Endothelial cell (in vitro differentiated cells): ENCODE measurements around the gene EIF2S3. TPM values are rescaled to one million over a fixed set of nuclear protein-coding genes. Genes with fewer than 3 reads are reported as not detected.

ENCODE experiments used
- DNase-seq: peaks from one replicate; pipeline ENCODE4 v3.0.0; 2021; ENCODE audit warnings: low spot score
- H3K27ac Mint-ChIP-seq: one replicate; pipeline ENCODE4 v1.8.0; 2021; ENCODE audit warnings: mixed read lengths, inconsistent platforms; ENCODE audit not compliant: unreplicated experiment
- H3K27me3 Mint-ChIP-seq: one replicate; pipeline ENCODE4 v1.8.0; 2021; ENCODE audit warnings: mild to moderate bottlenecking, moderate library complexity, mixed read lengths, inconsistent platforms; ENCODE audit not compliant: unreplicated experiment
- H3K36me3 Mint-ChIP-seq: one replicate; pipeline ENCODE4 v1.8.0; 2021; ENCODE audit warnings: mild to moderate bottlenecking, low read depth, mixed read lengths, inconsistent platforms; ENCODE audit not compliant: unreplicated experiment
- H3K4me1 Mint-ChIP-seq: one replicate; pipeline ENCODE4 v1.8.0; 2021; ENCODE audit warnings: mild to moderate bottlenecking, mixed read lengths, inconsistent platforms; ENCODE audit not compliant: unreplicated experiment
- H3K4me3 Mint-ChIP-seq: one replicate; pipeline ENCODE4 v1.8.0; 2021; ENCODE audit warnings: mild to moderate bottlenecking, mixed read lengths, inconsistent platforms; ENCODE audit not compliant: unreplicated experiment
- H3K9me3 Mint-ChIP-seq: one replicate; pipeline ENCODE4 v1.8.0; 2021; ENCODE audit warnings: mixed read lengths, inconsistent platforms; ENCODE audit not compliant: unreplicated experiment
- CTCF ChIP-seq: fragments of 200-600 bp; sonication (generic); IDR thresholded peaks from one replicate; pipeline ENCODE4 v1.5.0; 2021; ENCODE audit warnings: antibody characterized with exemption; ENCODE audit not compliant: unreplicated experiment
- total RNA-seq: library from RNA; stranded (reverse); fragmentation: NEBNext Ultra II Directional; extraction: Animal tissue kit (Norgen Biotek cat#: 25700); gene quantifications from one replicate; pipeline ENCODE4 v1.2.1, GENCODE V29; 2021; ENCODE audit not compliant: unreplicated experiment

EIF2S3 gene
- total RNA-seq, 1 donor from 2014 or later: 258 TPM

- Mint-ChIP-seq H3K36me3 (no peaks in the 10 kb centered on the region), H3K27ac (no peak overlapping the region), H3K4me1 (peaks cover 6% of the 10 kb centered on the region), H3K4me3 (no peak overlapping the region), H3K9me3 (no peaks in the 10 kb centered on the region), H3K27me3 (no peaks in the 10 kb centered on the region)
- DNase-seq: no peak
- TF ChIP-seq CTCF: no peak
Observed at GRCh38 chrX:24098932-24099331, 44.2 kb downstream of the EIF2S3 start.

- peaks cover 6% of the 10 kb centered on the region for H3K4me1 Mint-ChIP-seq
Observed at GRCh38 chrX:24099394-24099793, 44.6 kb downstream of the EIF2S3 start.

GRCh38 chrX:24100713-24101112 lies 46.0 kb downstream of the EIF2S3 start:
- Mint-ChIP-seq H3K4me3 (no peak overlapping the region), H3K4me1 (peaks cover 6% of the 10 kb centered on the region), H3K27ac (no peak overlapping the region), H3K36me3 (no peaks in the 10 kb centered on the region), H3K9me3 (no peaks in the 10 kb centered on the region), H3K27me3 (no peaks in the 10 kb centered on the region)
- DNase-seq: no peak
- TF ChIP-seq CTCF: no peak

More at GRCh38 chrX:24099394-24099793, 44.6 kb downstream of the EIF2S3 start:
- Mint-ChIP-seq H3K27ac (no peak overlapping the region), H3K4me3 (no peak overlapping the region), H3K36me3 (no peaks in the 10 kb centered on the region), H3K9me3 (no peaks in the 10 kb centered on the region), H3K27me3 (no peaks in the 10 kb centered on the region)
- no peak for DNase-seq
- no peak for TF ChIP-seq CTCF

GRCh38 chrX:24110069-24110468 lies 55.3 kb downstream of the EIF2S3 start:
- TF ChIP-seq CTCF: no peak
- H3K36me3 Mint-ChIP-seq: no peaks in the 10 kb centered on the region
- no peaks in the 10 kb centered on the region for H3K9me3 Mint-ChIP-seq
- H3K4me3 Mint-ChIP-seq: no peak overlapping the region
- H3K4me1 Mint-ChIP-seq: no peaks in the 10 kb centered on the region
- DNase-seq: no peak
- H3K27me3 Mint-ChIP-seq: no peaks in the 10 kb centered on the region
- H3K27ac Mint-ChIP-seq: no peak overlapping the region

GRCh38 chrX:24113181-24113580 lies 58.4 kb downstream of the EIF2S3 start:
- no peaks in the 10 kb centered on the region for H3K4me1 Mint-ChIP-seq
- no peaks in the 10 kb centered on the region for H3K9me3 Mint-ChIP-seq
- no peak overlapping the region for H3K27ac Mint-ChIP-seq
- H3K4me3 Mint-ChIP-seq: no peak overlapping the region
- TF ChIP-seq CTCF: no peak
- DNase-seq: no peak
- no peaks in the 10 kb centered on the region for H3K36me3 Mint-ChIP-seq
- no peaks in the 10 kb centered on the region for H3K27me3 Mint-ChIP-seq
